ENCODE results near the gene FMO3. TPM values are rescaled to one million over a fixed set of nuclear protein-coding genes. Genes with fewer than 3 reads are reported as not detected.

FMO3 gene
- polyA plus RNA-seq, 1 donor (not counting 4 experiments of a cell fraction or from before 2014, with no cell fraction given), result not detected

GRCh38 chr1:171081763-171082201, 8.9 kb upstream of the FMO3 start:
- dilution Hi-C loops (cut with MboI; ENCODE audit: extremely low pct_ligation_motif_present, low sequenced_read_pairs), result no loop called here
- H3K4me2 ChIP-seq (ENCODE audit: control insufficient read depth, extremely low read depth, insufficient read depth, low read depth, low read length), result peak overlapping the region; percentile 27
- H2AFZ ChIP-seq (ENCODE audit: control insufficient read depth, low read length), result peak overlapping the region; percentile 80
- no peaks in the 10 kb centered on the region for H4K20me1 ChIP-seq (ENCODE audit: control insufficient read depth, extremely low read depth, insufficient read depth, low read length)
- H3K9me1 ChIP-seq (ENCODE audit: control insufficient read depth, extremely low read depth, insufficient read depth, low read length), result no peaks in the 10 kb centered on the region
- DNase-seq (ENCODE audit: low read depth, low spot score), result no peak
- H3K27me3 ChIP-seq (ENCODE audit: control insufficient read depth, extremely low read depth, insufficient read depth, low read length), result no peaks in the 10 kb centered on the region
- H3K9ac ChIP-seq (ENCODE audit: control insufficient read depth, extremely low read depth, insufficient read depth, low read length), result no peak overlapping the region
- no peak for FAIRE-seq
- TF ChIP-seq CTCF (optimal IDR thresholded peaks at IDR 0.05 in 1 of 3, IDR thresholded peaks at IDR 0.05 in 1 of 3, conservative IDR thresholded peaks at IDR 0.05 in 1 of 3; ENCODE audit: extremely low read depth in 1 of 3, insufficient read depth in 2 of 3, low read length in 3 of 3) (no peak), EZH2 (IDR thresholded peaks at IDR 0.05; ENCODE audit: low read length) (no peak)
- no peaks in the 10 kb centered on the region for H3K36me3 ChIP-seq (ENCODE audit: control insufficient read depth in 2 of 2, extremely low read depth in 1 of 2, insufficient read depth in 2 of 2, low read length in 2 of 2)
- H3K4me3 ChIP-seq (ENCODE audit: control insufficient read depth in 2 of 3, extremely low read depth in 1 of 3, insufficient read depth in 2 of 3, low read depth in 1 of 3, low read length in 3 of 3), result no peak overlapping the region
- no peaks in the 10 kb centered on the region for H3K79me2 ChIP-seq (ENCODE audit: control insufficient read depth, insufficient read depth, low read length)
- no peaks in the 10 kb centered on the region for H3K4me1 ChIP-seq (ENCODE audit: control insufficient read depth, extremely low read depth, insufficient read depth, low read length)
- no peaks in the 10 kb centered on the region for H3K9me3 ChIP-seq (ENCODE audit: control insufficient read depth, low read depth, low read length)
- H3K27ac ChIP-seq (ENCODE audit: control insufficient read depth, insufficient read depth, low read length), result no peak overlapping the region

DNA sequence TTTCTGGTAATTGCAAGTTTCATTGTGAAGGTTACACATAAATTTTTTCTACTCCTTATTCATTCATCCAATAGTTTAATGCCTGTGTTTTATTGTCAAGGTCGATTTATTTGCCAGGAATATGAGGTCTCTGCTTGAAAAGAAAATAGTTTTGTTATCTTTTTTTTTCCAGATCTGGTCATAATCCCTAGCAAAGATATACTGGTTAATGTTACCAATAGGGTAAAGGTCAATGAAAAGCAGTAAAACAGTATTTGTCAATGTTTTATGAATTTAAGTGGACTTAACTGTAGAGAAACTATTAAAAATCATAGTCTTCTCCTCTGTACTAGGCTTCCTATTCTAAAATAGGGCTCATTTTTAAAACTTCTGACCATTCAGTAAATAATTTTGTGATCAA, 8.1 kb upstream of the FMO3 start:
- Histone ChIP-seq H3K27me3 (ENCODE audit: control insufficient read depth, extremely low read depth, insufficient read depth, low read length) (no peaks in the 10 kb centered on the region), H3K27ac (ENCODE audit: control insufficient read depth, insufficient read depth, low read length) (no peak overlapping the region), H3K9me1 (ENCODE audit: control insufficient read depth, extremely low read depth, insufficient read depth, low read length) (no peaks in the 10 kb centered on the region), H2AFZ (ENCODE audit: control insufficient read depth, low read length) (no peak overlapping the region), H3K4me1 (ENCODE audit: control insufficient read depth, extremely low read depth, insufficient read depth, low read length) (no peaks in the 10 kb centered on the region), H4K20me1 (ENCODE audit: control insufficient read depth, extremely low read depth, insufficient read depth, low read length) (no peaks in the 10 kb centered on the region), H3K9ac (ENCODE audit: control insufficient read depth, extremely low read depth, insufficient read depth, low read length) (no peak overlapping the region), H3K79me2 (ENCODE audit: control insufficient read depth, insufficient read depth, low read length) (no peaks in the 10 kb centered on the region), H3K9me3 (ENCODE audit: control insufficient read depth, low read depth, low read length) (no peaks in the 10 kb centered on the region), H3K4me3 (ENCODE audit: control insufficient read depth in 2 of 3, extremely low read depth in 1 of 3, insufficient read depth in 2 of 3, low read depth in 1 of 3, low read length in 3 of 3) (no peak overlapping the region), H3K36me3 (ENCODE audit: control insufficient read depth in 2 of 2, extremely low read depth in 1 of 2, insufficient read depth in 2 of 2, low read length in 2 of 2) (no peaks in the 10 kb centered on the region), H3K4me2 (ENCODE audit: control insufficient read depth, extremely low read depth, insufficient read depth, low read depth, low read length) (no peak overlapping the region)
- DNase-seq (ENCODE audit: low read depth, low spot score), result no peak
- FAIRE-seq, result no peak
- TF ChIP-seq CTCF (optimal IDR thresholded peaks at IDR 0.05 in 1 of 3, IDR thresholded peaks at IDR 0.05 in 1 of 3, conservative IDR thresholded peaks at IDR 0.05 in 1 of 3; ENCODE audit: extremely low read depth in 1 of 3, insufficient read depth in 2 of 3, low read length in 3 of 3), result no peak
- TF ChIP-seq EZH2 (IDR thresholded peaks at IDR 0.05; ENCODE audit: low read length), result no peak
- dilution Hi-C loops (cut with MboI; ENCODE audit: extremely low pct_ligation_motif_present, low sequenced_read_pairs), result no loop called here

Data from keratinocyte (primary cell).